PFSK-1 (cell line): ENCODE results near the gene PDXDC1. TPM values are rescaled to one million over a fixed set of nuclear protein-coding genes. Genes with fewer than 3 reads are reported as not detected.
"Not testable (repeated sequence)": the region's sequence is repeated elsewhere in the genome, so short reads cannot be mapped to it uniquely, and the experiment has no call there.

Experiments
- FOXP2 ChIP-seq: optimal IDR thresholded peaks from 2 replicates; pipeline ENCODE3; 2011; ENCODE audit warnings: borderline replicate concordance, control low read depth, inconsistent platforms; ENCODE audit not compliant: insufficient read depth; ENCODE audit errors: extremely low read length, extremely low read depth
- POLR2AphosphoS5 ChIP-seq: IDR thresholded peaks from 2 replicates; pipeline ENCODE4 v1.6.1; 2012; ENCODE audit warnings: low read depth, mild to moderate bottlenecking, control low read depth, low read length, moderate library complexity
- SIN3A ChIP-seq: IDR thresholded peaks from 2 replicates; pipeline ENCODE4 v1.6.1; 2012; ENCODE audit warnings: mild to moderate bottlenecking, low read length, moderate library complexity, borderline replicate concordance; ENCODE audit not compliant: insufficient read depth
- TAF1 ChIP-seq: IDR thresholded peaks from 2 replicates; pipeline ENCODE4 v1.6.1; 2012; ENCODE audit warnings: low read length, control low read depth, borderline replicate concordance; ENCODE audit not compliant: insufficient read depth
- polyA plus RNA-seq: library from polyadenylated mRNA; unstranded; fragments of >200 nt; gene quantifications from one replicate; pipeline ENCODE4 v1.2.1, GENCODE V29; 2012; ENCODE audit warnings: low read depth, missing spikeins; ENCODE audit not compliant: insufficient read length
- TF ChIP-seq, protein P1 (sequence below), 2 experiments: IDR thresholded peaks; 2 replicates each; pipeline versions ENCODE4 v1.6.1 to v1.8.0; 2011 to 2012; ENCODE audit warnings: low read depth in 2 of 2, low read length in 2 of 2, control low read depth in 1 of 2, inconsistent platforms in 1 of 2, mild to moderate bottlenecking in 1 of 2, moderate library complexity in 1 of 2; ENCODE audit not compliant: insufficient read depth in 1 of 2

Gene PDXDC1, protein sequence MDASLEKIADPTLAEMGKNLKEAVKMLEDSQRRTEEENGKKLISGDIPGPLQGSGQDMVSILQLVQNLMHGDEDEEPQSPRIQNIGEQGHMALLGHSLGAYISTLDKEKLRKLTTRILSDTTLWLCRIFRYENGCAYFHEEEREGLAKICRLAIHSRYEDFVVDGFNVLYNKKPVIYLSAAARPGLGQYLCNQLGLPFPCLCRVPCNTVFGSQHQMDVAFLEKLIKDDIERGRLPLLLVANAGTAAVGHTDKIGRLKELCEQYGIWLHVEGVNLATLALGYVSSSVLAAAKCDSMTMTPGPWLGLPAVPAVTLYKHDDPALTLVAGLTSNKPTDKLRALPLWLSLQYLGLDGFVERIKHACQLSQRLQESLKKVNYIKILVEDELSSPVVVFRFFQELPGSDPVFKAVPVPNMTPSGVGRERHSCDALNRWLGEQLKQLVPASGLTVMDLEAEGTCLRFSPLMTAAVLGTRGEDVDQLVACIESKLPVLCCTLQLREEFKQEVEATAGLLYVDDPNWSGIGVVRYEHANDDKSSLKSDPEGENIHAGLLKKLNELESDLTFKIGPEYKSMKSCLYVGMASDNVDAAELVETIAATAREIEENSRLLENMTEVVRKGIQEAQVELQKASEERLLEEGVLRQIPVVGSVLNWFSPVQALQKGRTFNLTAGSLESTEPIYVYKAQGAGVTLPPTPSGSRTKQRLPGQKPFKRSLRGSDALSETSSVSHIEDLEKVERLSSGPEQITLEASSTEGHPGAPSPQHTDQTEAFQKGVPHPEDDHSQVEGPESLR
- 56.1 TPM for polyA plus RNA-seq

DNA sequence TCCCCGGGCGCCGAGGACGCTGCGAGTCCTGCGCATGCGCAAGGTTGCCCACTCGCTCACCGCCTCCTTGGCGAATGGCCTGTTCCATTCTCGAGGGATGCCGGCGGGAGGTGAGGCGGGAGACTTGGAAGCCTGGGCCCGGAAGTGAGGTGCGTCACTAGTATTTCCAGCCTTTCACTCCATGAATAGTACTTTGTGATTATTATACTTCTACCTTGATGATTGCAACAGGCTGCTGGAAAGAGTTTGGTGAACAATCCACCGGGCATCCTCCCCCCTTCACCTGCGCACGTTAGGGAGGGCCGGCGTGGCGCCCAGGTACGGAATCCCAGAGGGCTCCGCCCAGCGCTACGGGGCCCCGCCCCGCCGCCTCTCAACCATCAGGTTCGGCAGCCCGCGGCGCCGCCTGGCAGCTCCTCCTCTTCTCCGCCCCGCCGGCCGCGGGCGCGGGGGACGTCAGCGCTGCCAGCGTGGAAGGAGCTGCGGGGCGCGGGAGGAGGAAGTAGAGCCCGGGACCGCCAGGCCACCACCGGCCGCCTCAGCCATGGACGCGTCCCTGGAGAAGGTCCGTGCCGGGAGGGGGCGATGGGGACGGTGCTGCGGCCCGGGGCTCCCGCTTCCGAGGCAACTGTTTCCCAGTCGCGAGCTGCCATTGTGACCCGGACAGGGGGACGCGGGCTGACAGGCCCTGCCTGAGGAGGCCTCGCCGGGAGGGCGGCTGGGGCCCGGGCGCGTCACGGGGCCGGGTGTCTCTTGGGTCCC lies at the start of gene PDXDC1:
Gene PDXDC1, plus strand, starts transcription at position 371 of the 762 bp plus-strand sequence. Its CDS starts 174 bp downstream, at position 545.
- TF ChIP-seq TAF1 = 0 out of 2 replicates have a peak, but pooled peaks have one; percentile 60
- TF ChIP-seq, protein P1, sequence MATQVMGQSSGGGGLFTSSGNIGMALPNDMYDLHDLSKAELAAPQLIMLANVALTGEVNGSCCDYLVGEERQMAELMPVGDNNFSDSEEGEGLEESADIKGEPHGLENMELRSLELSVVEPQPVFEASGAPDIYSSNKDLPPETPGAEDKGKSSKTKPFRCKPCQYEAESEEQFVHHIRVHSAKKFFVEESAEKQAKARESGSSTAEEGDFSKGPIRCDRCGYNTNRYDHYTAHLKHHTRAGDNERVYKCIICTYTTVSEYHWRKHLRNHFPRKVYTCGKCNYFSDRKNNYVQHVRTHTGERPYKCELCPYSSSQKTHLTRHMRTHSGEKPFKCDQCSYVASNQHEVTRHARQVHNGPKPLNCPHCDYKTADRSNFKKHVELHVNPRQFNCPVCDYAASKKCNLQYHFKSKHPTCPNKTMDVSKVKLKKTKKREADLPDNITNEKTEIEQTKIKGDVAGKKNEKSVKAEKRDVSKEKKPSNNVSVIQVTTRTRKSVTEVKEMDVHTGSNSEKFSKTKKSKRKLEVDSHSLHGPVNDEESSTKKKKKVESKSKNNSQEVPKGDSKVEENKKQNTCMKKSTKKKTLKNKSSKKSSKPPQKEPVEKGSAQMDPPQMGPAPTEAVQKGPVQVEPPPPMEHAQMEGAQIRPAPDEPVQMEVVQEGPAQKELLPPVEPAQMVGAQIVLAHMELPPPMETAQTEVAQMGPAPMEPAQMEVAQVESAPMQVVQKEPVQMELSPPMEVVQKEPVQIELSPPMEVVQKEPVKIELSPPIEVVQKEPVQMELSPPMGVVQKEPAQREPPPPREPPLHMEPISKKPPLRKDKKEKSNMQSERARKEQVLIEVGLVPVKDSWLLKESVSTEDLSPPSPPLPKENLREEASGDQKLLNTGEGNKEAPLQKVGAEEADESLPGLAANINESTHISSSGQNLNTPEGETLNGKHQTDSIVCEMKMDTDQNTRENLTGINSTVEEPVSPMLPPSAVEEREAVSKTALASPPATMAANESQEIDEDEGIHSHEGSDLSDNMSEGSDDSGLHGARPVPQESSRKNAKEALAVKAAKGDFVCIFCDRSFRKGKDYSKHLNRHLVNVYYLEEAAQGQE (IDR thresholded peaks at IDR 0.05; ENCODE audit: insufficient read depth in 1 of 2, low read depth in 2 of 2, low read length in 2 of 2) = peak in 1 of 2 experiments; percentile 55; a peak in 1 of 4 replicates
- TF ChIP-seq POLR2AphosphoS5 = peak; percentile 83

DNA sequence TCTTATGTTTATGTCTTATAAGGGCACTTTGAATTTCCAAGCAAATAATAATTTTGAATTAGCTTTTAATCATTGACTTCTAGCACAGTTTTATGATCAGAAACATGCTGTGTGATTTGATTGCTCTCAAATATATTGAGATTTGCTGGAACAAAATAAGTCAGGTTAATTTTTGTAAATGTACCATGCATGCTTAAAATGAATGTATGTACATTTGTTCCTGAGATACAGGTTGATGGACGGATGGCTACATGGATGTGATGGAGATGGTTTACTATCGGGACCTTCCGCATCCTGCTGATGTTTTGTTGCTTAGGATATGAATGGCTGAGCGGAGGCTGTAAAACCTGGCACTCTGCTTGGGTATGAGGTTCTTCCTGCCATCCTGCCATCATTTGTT lies 37.7 kb upstream of the PDXDC1 start, which contains the start of gene NPIPA1:
Gene NPIPA1, plus strand, starts transcription at position 301 of the 400 bp plus-strand sequence. Its CDS starts 0 bp downstream, at position 301.
- TF ChIP-seq FOXP2, POLR2AphosphoS5, SIN3A: not testable (repeated sequence)

DNA sequence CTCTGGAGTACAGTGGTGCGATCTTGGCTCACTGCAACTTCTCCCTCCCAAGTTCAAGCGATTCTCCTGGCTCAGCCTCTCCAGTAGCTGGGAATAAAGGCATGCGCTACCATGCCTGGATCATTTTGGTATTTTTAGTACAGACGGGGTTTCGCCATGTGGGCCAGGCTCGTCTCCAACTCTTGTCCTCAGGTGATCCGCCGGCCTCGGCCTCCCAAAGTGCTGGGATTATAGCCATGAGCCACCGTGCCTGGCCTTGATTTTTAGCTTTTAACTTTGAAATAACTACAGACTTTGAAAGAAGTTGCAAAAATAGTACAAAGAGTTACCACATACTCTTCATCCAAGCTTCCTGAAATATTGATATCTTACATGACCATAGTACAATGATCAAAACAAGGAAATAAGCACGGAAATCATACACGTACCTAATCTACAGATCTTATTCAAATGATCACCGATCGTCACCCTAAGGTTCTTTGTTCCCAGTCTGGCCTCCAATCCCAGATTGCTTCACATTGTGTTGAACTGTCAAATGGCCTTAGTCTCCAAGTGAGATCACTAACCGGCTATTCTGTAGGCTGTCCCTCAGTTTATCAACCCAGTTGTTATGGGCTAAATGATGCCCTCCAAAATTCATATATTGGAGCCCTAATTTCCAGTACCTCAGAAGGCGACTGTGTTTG lies 19.1 kb upstream of the PDXDC1 start:
- TF ChIP-seq, protein P1 (IDR thresholded peaks at IDR 0.05; ENCODE audit: insufficient read depth in 1 of 2, low read depth in 2 of 2, low read length in 2 of 2) = no peak
- TF ChIP-seq SIN3A (no peak), POLR2AphosphoS5 (no peak), TAF1 (no peak), FOXP2 (no peak)

DNA sequence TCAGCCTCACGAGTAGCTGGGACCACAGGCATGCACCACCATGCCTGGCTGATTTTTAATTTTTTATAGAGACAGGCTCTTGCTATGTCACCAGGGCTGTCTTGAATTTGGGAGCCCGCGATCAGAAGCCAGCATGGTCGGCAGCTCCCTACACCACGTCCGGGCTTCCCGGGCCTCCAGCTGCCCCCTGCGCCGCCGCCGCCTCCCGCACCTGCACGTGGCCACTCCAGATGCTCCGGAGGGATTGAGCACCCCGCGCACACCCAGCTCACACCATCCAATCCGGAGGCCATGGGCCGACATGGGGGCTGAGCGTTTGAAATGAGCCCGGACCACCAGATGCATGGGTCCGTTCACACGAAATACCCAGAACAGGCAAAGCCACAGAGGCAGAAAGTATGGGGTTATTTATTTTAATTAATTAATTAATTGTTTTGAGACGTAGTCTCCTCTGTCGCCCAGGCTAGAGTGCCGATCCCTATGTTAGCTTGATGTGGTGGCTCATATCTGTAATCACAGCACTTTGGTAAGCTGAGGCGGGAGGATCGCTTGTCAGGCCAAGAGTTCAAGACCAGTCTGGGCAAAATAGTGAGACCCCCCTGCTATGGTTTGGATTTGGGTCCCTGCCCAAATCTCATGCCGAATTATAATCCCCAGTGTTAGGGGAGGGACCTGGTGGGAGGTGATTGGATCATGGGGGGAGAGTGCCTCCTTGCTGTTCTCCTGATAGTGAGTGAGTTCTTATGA lies 17.1 kb upstream of the PDXDC1 start:
- TF ChIP-seq, protein P1 (IDR thresholded peaks at IDR 0.05; ENCODE audit: insufficient read depth in 1 of 2, low read depth in 2 of 2, low read length in 2 of 2) = no peak
- no peak for TF ChIP-seq POLR2AphosphoS5
- TF ChIP-seq SIN3A = no peak
- TF ChIP-seq TAF1 = no peak
- TF ChIP-seq FOXP2 = no peak
